HG02798 (cell line): ENCODE results near the gene FREM3.
"Not testable (repeated sequence)": the region's sequence is repeated elsewhere in the genome, so short reads cannot be mapped to it uniquely, and the experiment has no call there.

ENCODE experiments used
- ATAC-seq: cut with Tn5 transposase; IDR thresholded peaks from one replicate; pipeline ENCODE4 v1.9.1; 2021; ENCODE audit warnings: mild to moderate bottlenecking; ENCODE audit not compliant: unreplicated experiment, poor library complexity

Gene FREM3

GRCh38 chr4:143700416-143701352 is at the start of gene FREM3:
Gene FREM3 (minus strand): TSS chr4:143700675. CDS start chr4:143700675, 0 bp downstream.
- ATAC-seq: peak; percentile 47

- no peak for ATAC-seq
These were observed 45.4 kb upstream of the FREM3 start for GRCh38 chr4:143745874-143746273.

GRCh38 chr4:143743591-143743990 is 43.1 kb upstream of the FREM3 start:
- ATAC-seq: no peak

GRCh38 chr4:143742834-143743233 is 42.4 kb upstream of the FREM3 start:
- ATAC-seq: no peak

GRCh38 chr4:143736861-143737260 is 36.4 kb upstream of the FREM3 start:
- no peak for ATAC-seq

- ATAC-seq: not testable (repeated sequence)
These were observed 35.6 kb upstream of the FREM3 start for GRCh38 chr4:143736061-143736460.

GRCh38 chr4:143728166-143728565 is 27.7 kb upstream of the FREM3 start:
- ATAC-seq: no peak

- no peak for ATAC-seq
These were observed 26.2 kb upstream of the FREM3 start for GRCh38 chr4:143726714-143727113.

- ATAC-seq: no peak
These were observed 20.8 kb upstream of the FREM3 start for GRCh38 chr4:143721317-143721716.

- not testable (repeated sequence) for ATAC-seq
These were observed 18.3 kb upstream of the FREM3 start for GRCh38 chr4:143718748-143719147.

GRCh38 chr4:143713955-143714625 is 13.6 kb upstream of the FREM3 start:
- no peak for ATAC-seq

- no peak for ATAC-seq
These were observed 13.1 kb upstream of the FREM3 start for GRCh38 chr4:143713553-143713952.

- no peak for ATAC-seq
These were observed 11.7 kb upstream of the FREM3 start for GRCh38 chr4:143712155-143712550.

- no peak for ATAC-seq
These were observed 11.2 kb upstream of the FREM3 start for GRCh38 chr4:143711543-143712154.

GRCh38 chr4:143701365-143701764 is 890 bp upstream of the FREM3 start:
- ATAC-seq: no peak

GRCh38 chr4:143700046-143700415 is 444 bp downstream of the FREM3 start:
- no peak for ATAC-seq

- no peak for ATAC-seq
These were observed 987 bp downstream of the FREM3 start for GRCh38 chr4:143699331-143700045.

- ATAC-seq: no peak
These were observed 6.6 kb downstream of the FREM3 start for GRCh38 chr4:143693856-143694255.

GRCh38 chr4:143692241-143692640 is 8.2 kb downstream of the FREM3 start:
- ATAC-seq: no peak

GRCh38 chr4:143679434-143679833 is 21.0 kb downstream of the FREM3 start:
- ATAC-seq: no peak
